Tibial nerve (tissue), 4 donors: ENCODE measurements around the gene SYTL3. TPM values are rescaled to one million over a fixed set of nuclear protein-coding genes. Genes with fewer than 3 reads are reported as not detected.
"Not testable (repeated sequence)": the region's sequence is repeated elsewhere in the genome, so short reads cannot be mapped to it uniquely, and the experiment has no call there.

ENCODE experiments used
- DNase-seq, 2 donors: peaks; one replicate each; pipeline ENCODE4 v3.0.0-alpha.2; 2019; ENCODE audit warnings: low spot score in 2 of 2
- H3K27ac ChIP-seq, 4 donors: fragments of 200-600 bp; sonication (generic) in 3 of 4; one replicate each; pipeline ENCODE4 v1.5.1; 2017 to 2019; ENCODE audit warnings: mild to moderate bottlenecking in 1 of 4
- H3K27me3 ChIP-seq, 2 donors: fragments of 200-600 bp; sonication (generic) in 1 of 2; one replicate each; pipeline versions ENCODE4 v1.5.1 to v1.6.0; 2017 to 2019
- H3K36me3 ChIP-seq, 3 donors: fragments of 200-600 bp; sonication (generic); one replicate each; pipeline ENCODE4 v1.5.1; 2018 to 2019
- H3K4me1 ChIP-seq, 4 donors: fragments of 200-600 bp; sonication (generic) in 3 of 4; one replicate each; pipeline ENCODE4 v1.5.1; 2017 to 2019
- H3K4me3 ChIP-seq, 4 donors: fragments of 200-600 bp; sonication (generic) in 3 of 4; one replicate each; pipeline ENCODE4 v1.5.1; 2017 to 2019; ENCODE audit warnings: mild to moderate bottlenecking in 1 of 4, moderate library complexity in 1 of 4
- H3K9me3 ChIP-seq, 4 donors: fragments of 200-600 bp; sonication (generic) in 3 of 4; one replicate each; pipeline ENCODE4 v1.5.1; 2017 to 2019
- EP300 ChIP-seq, 2 donors: sonication (generic); formaldehyde crosslinking; IDR thresholded peaks; one replicate each; pipeline ENCODE4 v1.6.1; 2017; ENCODE audit warnings: antibody characterized with exemption in 2 of 2, mild to moderate bottlenecking in 1 of 2
- POLR2A ChIP-seq, 2 donors: fragments of 450-650 bp; IDR thresholded peaks; one replicate each; pipeline ENCODE4 v1.6.1; 2017; ENCODE audit warnings: antibody characterized with exemption in 2 of 2, mild to moderate bottlenecking in 2 of 2, moderate library complexity in 2 of 2
- WGBS, 2 donors: methylation state at CpG; one replicate each; pipeline ENCODE4 v1.1.5; 2018; 5-methylcytosine and 5-hydroxymethylcytosine counted together
- total RNA-seq, 4 donors: library from RNA; depleted of rRNA; stranded (reverse); fragments of >200 nt; gene quantifications; one replicate each; pipeline ENCODE4 v1.1.0, GENCODE V29; 2016
- TF ChIP-seq, protein P1 (sequence below), 5 experiments: fragments of 200-600 bp in 3 of 5; fragments of 450-650 bp in 2 of 5; sonication (generic) in 3 of 5; IDR thresholded peaks; one replicate each; pipeline ENCODE4 v1.5.1; 2016 to 2019; ENCODE audit warnings: antibody characterized with exemption in 5 of 5, mild to moderate bottlenecking in 3 of 5, moderate library complexity in 2 of 5

Gene SYTL3
- total RNA-seq, 4 donors from 2014 or later: 1.3 to 6.7 (median 3.6) TPM

DNA sequence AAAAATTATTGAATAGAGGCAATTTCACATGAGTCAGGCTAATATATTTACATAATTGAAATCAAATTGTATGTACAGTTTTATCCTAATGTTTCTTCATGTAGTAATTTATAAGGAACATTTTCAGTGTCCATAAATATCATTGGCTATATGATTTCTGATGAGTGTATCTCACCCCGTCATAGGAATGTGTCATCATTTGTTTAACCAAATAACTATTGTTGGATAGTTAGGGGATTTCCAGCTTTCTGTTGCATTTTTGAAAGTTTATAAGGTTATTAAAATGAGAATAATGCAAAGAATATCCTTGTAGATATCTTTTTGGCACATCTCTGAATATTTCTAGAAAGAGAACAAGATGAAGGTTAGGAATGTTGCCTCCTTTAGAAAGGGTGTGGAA lies 39.0 kb downstream of the SYTL3 start:
- TF ChIP-seq POLR2A (IDR thresholded peaks at IDR 0.05): no peak
- Histone ChIP-seq H3K4me1 (peaks cover 0 to 7% (median 1%) of the 10 kb centered on the region in 4 donors), H3K36me3 (no peaks in the 10 kb centered on the region), H3K9me3 (no peaks in the 10 kb centered on the region), H3K27ac (no peak overlapping the region), H3K4me3 (no peak overlapping the region), H3K27me3 (no peaks in the 10 kb centered on the region)
- no peak for DNase-seq
- 52 to 56% methylated on average over 1 of the region's 1 CpG for WGBS, 2 donors

DNA sequence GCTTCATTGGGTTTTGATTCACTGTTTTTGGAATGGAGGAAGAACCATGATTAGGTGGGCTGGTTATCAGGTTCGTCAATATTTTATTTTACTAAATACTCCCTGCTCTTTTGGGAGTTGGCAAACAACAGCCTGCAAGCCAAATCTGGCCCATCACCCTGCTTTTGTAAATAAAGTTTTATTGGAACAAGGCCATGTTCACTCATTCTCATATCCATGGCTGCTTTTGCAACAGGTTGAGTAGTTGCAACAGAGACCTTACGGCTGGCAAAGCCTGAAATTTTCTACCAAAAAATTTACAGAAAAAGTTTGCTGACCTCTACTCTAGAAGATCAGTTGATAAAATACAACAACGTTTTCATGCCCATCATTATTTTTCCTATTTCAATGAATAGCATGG lies 45.1 kb downstream of the SYTL3 start:
- WGBS, 2 donors: 82 to 84% methylated on average over 3 of the region's 3 CpGs
- peaks cover 0 to 7% (median 0%) of the 10 kb centered on the region in 4 donors for H3K4me1 ChIP-seq

DNA sequence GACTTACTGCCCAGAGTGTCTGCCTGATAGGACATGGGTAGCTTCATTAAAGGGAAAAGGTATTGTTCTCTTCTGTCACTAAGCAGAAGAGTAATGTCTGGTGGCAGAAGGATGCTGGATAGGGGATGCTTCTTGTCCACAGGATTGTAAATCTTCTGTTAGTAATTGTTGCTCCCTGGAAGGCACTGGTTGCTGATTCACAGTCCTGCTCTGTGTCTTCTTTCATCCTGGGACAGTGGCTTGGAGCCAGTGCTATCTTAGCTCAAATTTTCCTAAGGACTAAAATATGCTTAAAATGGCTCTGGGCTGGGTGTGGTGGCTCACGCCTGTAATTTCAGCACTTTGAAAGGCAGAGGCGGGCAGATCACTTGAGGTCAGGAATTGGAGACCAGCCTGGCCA lies 48.0 kb downstream of the SYTL3 start:
- TF ChIP-seq POLR2A (IDR thresholded peaks at IDR 0.05) (no peak), EP300 (IDR thresholded peaks at IDR 0.05) (no peak)
- TF ChIP-seq, protein P1, sequence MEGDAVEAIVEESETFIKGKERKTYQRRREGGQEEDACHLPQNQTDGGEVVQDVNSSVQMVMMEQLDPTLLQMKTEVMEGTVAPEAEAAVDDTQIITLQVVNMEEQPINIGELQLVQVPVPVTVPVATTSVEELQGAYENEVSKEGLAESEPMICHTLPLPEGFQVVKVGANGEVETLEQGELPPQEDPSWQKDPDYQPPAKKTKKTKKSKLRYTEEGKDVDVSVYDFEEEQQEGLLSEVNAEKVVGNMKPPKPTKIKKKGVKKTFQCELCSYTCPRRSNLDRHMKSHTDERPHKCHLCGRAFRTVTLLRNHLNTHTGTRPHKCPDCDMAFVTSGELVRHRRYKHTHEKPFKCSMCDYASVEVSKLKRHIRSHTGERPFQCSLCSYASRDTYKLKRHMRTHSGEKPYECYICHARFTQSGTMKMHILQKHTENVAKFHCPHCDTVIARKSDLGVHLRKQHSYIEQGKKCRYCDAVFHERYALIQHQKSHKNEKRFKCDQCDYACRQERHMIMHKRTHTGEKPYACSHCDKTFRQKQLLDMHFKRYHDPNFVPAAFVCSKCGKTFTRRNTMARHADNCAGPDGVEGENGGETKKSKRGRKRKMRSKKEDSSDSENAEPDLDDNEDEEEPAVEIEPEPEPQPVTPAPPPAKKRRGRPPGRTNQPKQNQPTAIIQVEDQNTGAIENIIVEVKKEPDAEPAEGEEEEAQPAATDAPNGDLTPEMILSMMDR (IDR thresholded peaks at IDR 0.05): no peak
- Histone ChIP-seq H3K4me1 (no peaks in the 10 kb centered on the region), H3K27me3 (no peaks in the 10 kb centered on the region), H3K9me3 (no peaks in the 10 kb centered on the region), H3K4me3 (no peak overlapping the region), H3K27ac (no peak overlapping the region), H3K36me3 (no peaks in the 10 kb centered on the region)
- no peak for DNase-seq
- WGBS, 2 donors: 67 to 77% methylated on average over 2 of the region's 2 CpGs

More for the DNA sequence above, 45.1 kb downstream of the SYTL3 start:
- TF ChIP-seq, protein P1 (IDR thresholded peaks at IDR 0.05): no peak
- TF ChIP-seq EP300 (IDR thresholded peaks at IDR 0.05) (no peak), POLR2A (IDR thresholded peaks at IDR 0.05) (no peak)
- H3K9me3 ChIP-seq: no peaks in the 10 kb centered on the region
- H3K4me3 ChIP-seq: no peak overlapping the region
- no peaks in the 10 kb centered on the region for H3K36me3 ChIP-seq
- DNase-seq: no peak
- no peak overlapping the region for H3K27ac ChIP-seq
- H3K27me3 ChIP-seq: no peaks in the 10 kb centered on the region

DNA sequence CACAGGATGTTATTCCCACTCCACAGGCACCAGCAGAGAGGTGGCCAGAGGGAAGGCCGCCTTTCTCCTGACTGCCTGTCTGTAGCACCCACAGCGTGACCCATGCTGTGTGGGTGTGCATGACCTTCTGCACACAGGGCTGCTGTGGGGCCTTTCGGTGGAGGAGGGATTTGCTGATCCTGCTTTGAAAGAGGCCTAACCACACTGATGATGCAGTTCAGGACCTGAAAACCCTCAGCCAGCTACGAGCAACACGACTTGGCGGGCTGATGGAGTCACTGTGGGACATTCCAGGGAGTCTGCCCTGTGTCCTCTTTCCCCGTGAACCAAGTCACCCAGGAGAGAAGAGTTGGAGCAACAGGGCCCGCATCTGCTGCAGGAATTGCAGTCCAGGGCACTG lies 49.1 kb downstream of the SYTL3 start:
- no peaks in the 10 kb centered on the region for H3K27me3 ChIP-seq
- H3K27ac ChIP-seq: no peak overlapping the region
- no peak overlapping the region for H3K4me3 ChIP-seq
- 54 to 73% methylated on average over 7 to 8 of the region's 8 CpGs for WGBS, 2 donors
- H3K4me1 ChIP-seq: peaks cover 0 to 8% (median under 1%) of the 10 kb centered on the region in 4 donors
- no peaks in the 10 kb centered on the region for H3K36me3 ChIP-seq
- no peak for DNase-seq
- H3K9me3 ChIP-seq: no peaks in the 10 kb centered on the region
- TF ChIP-seq, protein P1 (IDR thresholded peaks at IDR 0.05): no peak
- TF ChIP-seq EP300 (IDR thresholded peaks at IDR 0.05) (no peak), POLR2A (IDR thresholded peaks at IDR 0.05) (no peak)

DNA sequence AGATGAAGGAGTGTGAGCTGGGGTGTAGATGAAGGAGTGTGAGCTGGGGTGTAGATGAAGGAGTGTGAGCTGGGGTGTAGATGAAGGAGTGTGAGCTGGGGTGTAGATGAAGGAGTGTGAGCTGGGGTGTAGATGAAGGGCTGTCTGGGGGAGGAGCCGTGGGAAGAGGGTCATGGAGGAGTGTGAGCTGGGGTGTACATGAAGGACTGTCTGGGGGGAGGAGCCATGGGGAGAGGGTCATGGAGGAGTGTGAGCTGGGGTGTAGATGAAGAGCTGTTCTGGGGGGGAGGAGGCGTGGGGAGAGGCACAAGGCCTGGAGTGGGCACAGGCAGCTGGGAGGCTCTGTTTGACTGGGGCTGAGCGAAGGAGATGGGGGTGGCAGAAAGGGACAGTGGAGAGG lies 51.4 kb downstream of the SYTL3 start:
- H3K4me3 ChIP-seq, H3K27ac ChIP-seq, H3K36me3 ChIP-seq, DNase-seq, H3K9me3 ChIP-seq, H3K27me3 ChIP-seq: not testable (repeated sequence)
- 96 to 98% methylated on average over 3 of the region's 3 CpGs for WGBS, 2 donors
- peaks cover 0 to 22% (median 14%) of the 10 kb centered on the region in 4 donors for H3K4me1 ChIP-seq

DNA sequence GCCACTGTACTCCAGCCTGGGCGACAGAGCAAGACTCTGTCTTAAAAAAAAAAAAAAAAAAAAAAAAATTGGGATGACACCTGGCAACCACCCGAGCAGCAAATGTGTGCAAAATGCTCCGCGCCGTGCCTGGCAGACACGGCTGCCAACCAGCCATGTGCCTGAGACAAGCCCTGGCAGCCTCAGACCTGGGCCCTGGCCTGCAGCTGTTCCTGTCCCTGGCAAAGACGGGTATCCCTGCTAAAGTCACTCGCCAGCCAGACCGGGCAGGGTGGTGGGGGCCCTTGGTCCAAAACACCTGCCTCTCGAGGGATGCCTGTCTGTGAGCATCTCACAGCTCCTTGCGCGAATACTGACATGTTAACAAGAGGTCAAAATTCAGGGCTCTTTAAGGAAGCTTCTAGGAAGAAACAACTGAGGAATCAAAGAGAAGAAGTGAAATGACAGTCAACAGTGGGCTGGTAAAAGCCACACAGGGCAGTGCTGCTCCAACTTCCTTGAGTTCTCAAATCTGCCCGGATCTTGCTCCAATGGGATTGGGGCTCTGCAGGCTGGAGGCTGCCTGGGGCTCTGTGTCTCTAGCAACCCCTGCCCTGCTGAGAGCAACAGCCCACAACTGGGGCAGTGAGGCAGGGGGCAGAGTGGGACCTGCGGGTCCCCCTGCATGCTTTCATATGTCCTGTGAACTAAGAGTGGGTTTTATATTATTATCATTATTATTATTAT lies 53.4 kb downstream of the SYTL3 start:
- Histone ChIP-seq H3K27me3 (no peaks in the 10 kb centered on the region), H3K27ac (peak overlapping the region in 1 of 4 donors; percentile 73), H3K36me3 (no peaks in the 10 kb centered on the region), H3K4me1 (peaks cover 0 to 42% (median 32%) of the 10 kb centered on the region in 4 donors), H3K4me3 (no peak overlapping the region), H3K9me3 (no peaks in the 10 kb centered on the region)
- DNase-seq: no peak
- TF ChIP-seq POLR2A (IDR thresholded peaks at IDR 0.05) (no peak), EP300 (IDR thresholded peaks at IDR 0.05) (no peak)
- TF ChIP-seq, protein P1 (IDR thresholded peaks at IDR 0.05): no peak
- WGBS, 2 donors: 91 to 94% methylated on average over 14 of the region's 14 CpGs
